Effector memory CD4-positive, alpha-beta T cell (primary cell): Measurements from ENCODE around the gene BRD3.

ENCODE experiments used
- DNase-seq, 3 donors: peaks; one replicate each; pipeline ENCODE4 v3.0.0-alpha.2; 2020
- H3K27ac ChIP-seq: 2 replicates; pipeline ENCODE4 v1.7.0; 2013; ENCODE audit warnings: mild to moderate bottlenecking, low read length, moderate library complexity; ENCODE audit not compliant: insufficient read depth, poor library complexity, severe bottlenecking
- H3K27me3 ChIP-seq: replicated peaks from 2 replicates; pipeline ENCODE4 v1.7.0; 2013; ENCODE audit warnings: mild to moderate bottlenecking, low read length; ENCODE audit not compliant: insufficient read depth, control insufficient read depth, poor library complexity, severe bottlenecking
- H3K36me3 ChIP-seq: 2 replicates; pipeline ENCODE4 v1.7.0; 2013; ENCODE audit warnings: mild to moderate bottlenecking, low read length, moderate library complexity; ENCODE audit not compliant: control insufficient read depth, insufficient read depth
- H3K4me1 ChIP-seq: 2 replicates; pipeline ENCODE4 v1.7.0; 2013; ENCODE audit warnings: low read length, mild to moderate bottlenecking; ENCODE audit not compliant: control insufficient read depth, insufficient read depth, poor library complexity, severe bottlenecking
- H3K4me3 ChIP-seq: 2 replicates; pipeline ENCODE4 v1.7.0; 2013; ENCODE audit warnings: low read length, low read depth, mild to moderate bottlenecking; ENCODE audit not compliant: insufficient read depth, poor library complexity, severe bottlenecking
- H3K9me3 ChIP-seq: 2 replicates; pipeline ENCODE4 v1.7.0; 2013; ENCODE audit warnings: mild to moderate bottlenecking, low read length, moderate library complexity; ENCODE audit not compliant: control insufficient read depth

BRD3 gene

GRCh38 chr9:134048582-134048968, 19.3 kb downstream of the BRD3 start:
- no peaks in the 10 kb centered on the region for H3K27me3 ChIP-seq
- H3K4me3 ChIP-seq = no peak overlapping the region
- no peak for DNase-seq
- peaks cover 92% of the 10 kb centered on the region for H3K36me3 ChIP-seq
- no peaks in the 10 kb centered on the region for H3K4me1 ChIP-seq
- no peak overlapping the region for H3K27ac ChIP-seq
- no peaks in the 10 kb centered on the region for H3K9me3 ChIP-seq

GRCh38 chr9:134047868-134048581, 19.8 kb downstream of the BRD3 start:
- Histone ChIP-seq H3K4me3 (no peak overlapping the region), H3K27ac (no peak overlapping the region), H3K9me3 (no peaks in the 10 kb centered on the region)

GRCh38 chr9:134046894-134047681, 20.7 kb downstream of the BRD3 start:
- no peak for DNase-seq
- Histone ChIP-seq H3K36me3 (peaks cover 82% of the 10 kb centered on the region), H3K4me1 (no peaks in the 10 kb centered on the region), H3K27ac (no peak overlapping the region), H3K9me3 (no peaks in the 10 kb centered on the region), H3K4me3 (no peak overlapping the region), H3K27me3 (no peaks in the 10 kb centered on the region)

More at GRCh38 chr9:134047868-134048581, 19.8 kb downstream of the BRD3 start:
- Histone ChIP-seq H3K4me1 (no peaks in the 10 kb centered on the region), H3K36me3 (peaks cover 91% of the 10 kb centered on the region), H3K27me3 (no peaks in the 10 kb centered on the region)
- no peak for DNase-seq

GRCh38 chr9:134045841-134046544, 21.8 kb downstream of the BRD3 start:
- Histone ChIP-seq H3K9me3 (no peaks in the 10 kb centered on the region), H3K27me3 (no peaks in the 10 kb centered on the region), H3K36me3 (peaks cover 81% of the 10 kb centered on the region), H3K27ac (no peak overlapping the region), H3K4me1 (no peaks in the 10 kb centered on the region), H3K4me3 (no peak overlapping the region)
- DNase-seq = no peak

GRCh38 chr9:134044944-134045343, 22.9 kb downstream of the BRD3 start:
- H3K27me3 ChIP-seq = no peaks in the 10 kb centered on the region
- no peak for DNase-seq
- no peaks in the 10 kb centered on the region for H3K4me1 ChIP-seq
- no peak overlapping the region for H3K27ac ChIP-seq
- H3K9me3 ChIP-seq = no peaks in the 10 kb centered on the region
- no peak overlapping the region for H3K4me3 ChIP-seq
- peaks cover 79% of the 10 kb centered on the region for H3K36me3 ChIP-seq

- H3K36me3 ChIP-seq = peaks cover 79% of the 10 kb centered on the region
- H3K27me3 ChIP-seq = no peaks in the 10 kb centered on the region
- DNase-seq = no peak
- H3K4me1 ChIP-seq = no peaks in the 10 kb centered on the region
- H3K4me3 ChIP-seq = no peak overlapping the region
- H3K27ac ChIP-seq = no peak overlapping the region
- no peaks in the 10 kb centered on the region for H3K9me3 ChIP-seq
Measured at GRCh38 chr9:134043531-134043988, 24.3 kb downstream of the BRD3 start.

- Histone ChIP-seq H3K4me3 (no peak overlapping the region), H3K27ac (no peak overlapping the region)
Measured at GRCh38 chr9:134041649-134041962, 26.2 kb downstream of the BRD3 start.

GRCh38 chr9:134040781-134041648, 26.8 kb downstream of the BRD3 start:
- Histone ChIP-seq H3K4me1 (no peaks in the 10 kb centered on the region), H3K9me3 (no peaks in the 10 kb centered on the region), H3K4me3 (no peak overlapping the region), H3K36me3 (peaks cover 75% of the 10 kb centered on the region), H3K27me3 (no peaks in the 10 kb centered on the region), H3K27ac (no peak overlapping the region)
- DNase-seq = no peak

More at GRCh38 chr9:134041649-134041962, 26.2 kb downstream of the BRD3 start:
- no peak for DNase-seq
- peaks cover 75% of the 10 kb centered on the region for H3K36me3 ChIP-seq
- no peaks in the 10 kb centered on the region for H3K4me1 ChIP-seq
- no peaks in the 10 kb centered on the region for H3K9me3 ChIP-seq
- no peaks in the 10 kb centered on the region for H3K27me3 ChIP-seq

GRCh38 chr9:134040176-134040565, 27.7 kb downstream of the BRD3 start:
- H3K4me3 ChIP-seq = no peak overlapping the region
- H3K36me3 ChIP-seq = peaks cover 73% of the 10 kb centered on the region
- DNase-seq = no peak
- no peak overlapping the region for H3K27ac ChIP-seq
- H3K4me1 ChIP-seq = no peaks in the 10 kb centered on the region
- H3K27me3 ChIP-seq = no peaks in the 10 kb centered on the region
- H3K9me3 ChIP-seq = no peaks in the 10 kb centered on the region
